Suprapubic skin (tissue), 4 donors: ENCODE data around the gene MCTP2.

Source experiments
- CTCF ChIP-seq, 2 donors: fragments of 200-600 bp in 1 of 2; fragments of 450-650 bp in 1 of 2; sonication (generic) in 1 of 2; IDR thresholded peaks; one replicate each; pipeline ENCODE4 v1.5.1; 2016 to 2019; ENCODE audit warnings: antibody characterized with exemption in 2 of 2, mild to moderate bottlenecking in 1 of 2, moderate library complexity in 1 of 2
- EP300 ChIP-seq: sonication (generic); formaldehyde crosslinking; IDR thresholded peaks from one replicate; pipeline ENCODE4 v1.6.1; 2017; ENCODE audit warnings: antibody characterized with exemption
- POLR2A ChIP-seq, 2 donors: fragments of 450-650 bp; IDR thresholded peaks; one replicate each; pipeline ENCODE4 v1.6.1; 2017; ENCODE audit warnings: antibody characterized with exemption in 2 of 2, mild to moderate bottlenecking in 2 of 2, moderate library complexity in 2 of 2
- POLR2AphosphoS5 ChIP-seq, 3 donors: sonication (generic); formaldehyde crosslinking; IDR thresholded peaks; one replicate each; pipeline ENCODE4 v1.6.1; 2017; ENCODE audit warnings: antibody characterized with exemption in 3 of 3

- TF ChIP-seq CTCF (IDR thresholded peaks at IDR 0.05) (no peak), POLR2AphosphoS5 (IDR thresholded peaks at IDR 0.05) (no peak), POLR2A (IDR thresholded peaks at IDR 0.05) (no peak), EP300 (no peak)
These were observed 5.7 kb upstream of the MCTP2 start for GRCh38 chr15:94225616-94226015.
